Right atrium auricular region (tissue), 2 donors: ENCODE measurements around the gene SPCS1. TPM values are rescaled to one million over a fixed set of nuclear protein-coding genes. Genes with fewer than 3 reads are reported as not detected.

Experiments
- DNase-seq: peaks from one replicate; pipeline ENCODE4 v3.0.0-alpha.2; 2019; ENCODE audit warnings: low spot score
- H3K27ac ChIP-seq, 2 donors: fragments of 200-600 bp; sonication (generic); 1 replicate in 1 of 2; 2 replicates in 1 of 2; pipeline ENCODE4 v1.5.1; 2016 to 2019
- H3K27me3 ChIP-seq, 2 donors: fragments of 200-600 bp; sonication (generic); one replicate each; pipeline versions ENCODE4 v1.5.1 to v1.6.0; 2017 to 2019
- H3K36me3 ChIP-seq: fragments of 200-600 bp; sonication (generic); one replicate; pipeline ENCODE4 v1.5.1; 2016
- H3K4me1 ChIP-seq, 2 donors: fragments of 200-600 bp; sonication (generic); one replicate each; pipeline versions ENCODE4 v1.5.1 to v1.6.0; 2017 to 2019
- H3K4me3 ChIP-seq, 2 donors: fragments of 200-600 bp; sonication (generic); 1 replicate in 1 of 2; 2 replicates in 1 of 2; pipeline ENCODE4 v1.5.1; 2017 to 2019; ENCODE audit warnings: mild to moderate bottlenecking in 1 of 2, moderate library complexity in 1 of 2
- H3K9me3 ChIP-seq, 2 donors: fragments of 200-600 bp; sonication (generic); one replicate each; pipeline ENCODE4 v1.5.1; 2019
- total RNA-seq, 2 donors: library from RNA; depleted of rRNA; stranded (reverse); fragments of >200 nt; gene quantifications; one replicate each; pipeline ENCODE4 v1.1.0, GENCODE V29; 2016
- TF ChIP-seq, protein P1 (sequence below), 2 donors: fragments of 200-600 bp; sonication (generic); IDR thresholded peaks; one replicate each; pipeline ENCODE4 v1.5.1; 2019; ENCODE audit warnings: antibody characterized with exemption in 2 of 2

SPCS1 gene
- total RNA-seq, 2 donors from 2014 or later, result 138 to 328 TPM

DNA sequence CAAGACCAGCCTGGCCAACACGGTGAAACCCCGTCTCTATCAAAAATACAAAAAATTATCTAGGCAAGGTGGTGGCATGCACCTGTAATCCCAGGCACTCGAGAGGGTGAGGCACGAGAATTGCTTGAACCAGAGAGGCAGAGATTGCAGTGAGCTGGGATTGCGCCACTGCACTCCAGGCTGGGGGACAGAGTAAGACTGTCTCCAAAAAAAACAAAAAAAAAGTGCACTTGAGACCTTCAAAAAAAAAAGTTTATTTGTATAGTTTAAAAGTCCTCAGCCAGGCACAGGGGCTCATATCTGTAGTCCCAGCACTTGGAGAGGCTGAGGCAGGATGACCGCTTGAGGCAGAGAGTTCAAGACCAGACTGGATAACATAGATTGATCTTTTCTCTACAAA is 22.3 kb upstream of the SPCS1 start:
- Histone ChIP-seq H3K9me3 (no peaks in the 10 kb centered on the region), H3K4me3 (no peak overlapping the region), H3K27ac (peak overlapping the region; percentile 15 to 95), H3K36me3 (peaks cover 29% of the 10 kb centered on the region), H3K4me1 (peaks cover 0 to 53% of the 10 kb centered on the region in 2 donors), H3K27me3 (no peaks in the 10 kb centered on the region)
- TF ChIP-seq, protein P1, sequence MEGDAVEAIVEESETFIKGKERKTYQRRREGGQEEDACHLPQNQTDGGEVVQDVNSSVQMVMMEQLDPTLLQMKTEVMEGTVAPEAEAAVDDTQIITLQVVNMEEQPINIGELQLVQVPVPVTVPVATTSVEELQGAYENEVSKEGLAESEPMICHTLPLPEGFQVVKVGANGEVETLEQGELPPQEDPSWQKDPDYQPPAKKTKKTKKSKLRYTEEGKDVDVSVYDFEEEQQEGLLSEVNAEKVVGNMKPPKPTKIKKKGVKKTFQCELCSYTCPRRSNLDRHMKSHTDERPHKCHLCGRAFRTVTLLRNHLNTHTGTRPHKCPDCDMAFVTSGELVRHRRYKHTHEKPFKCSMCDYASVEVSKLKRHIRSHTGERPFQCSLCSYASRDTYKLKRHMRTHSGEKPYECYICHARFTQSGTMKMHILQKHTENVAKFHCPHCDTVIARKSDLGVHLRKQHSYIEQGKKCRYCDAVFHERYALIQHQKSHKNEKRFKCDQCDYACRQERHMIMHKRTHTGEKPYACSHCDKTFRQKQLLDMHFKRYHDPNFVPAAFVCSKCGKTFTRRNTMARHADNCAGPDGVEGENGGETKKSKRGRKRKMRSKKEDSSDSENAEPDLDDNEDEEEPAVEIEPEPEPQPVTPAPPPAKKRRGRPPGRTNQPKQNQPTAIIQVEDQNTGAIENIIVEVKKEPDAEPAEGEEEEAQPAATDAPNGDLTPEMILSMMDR (IDR thresholded peaks at IDR 0.05), result no peak
- peak; percentile 60 for DNase-seq

DNA sequence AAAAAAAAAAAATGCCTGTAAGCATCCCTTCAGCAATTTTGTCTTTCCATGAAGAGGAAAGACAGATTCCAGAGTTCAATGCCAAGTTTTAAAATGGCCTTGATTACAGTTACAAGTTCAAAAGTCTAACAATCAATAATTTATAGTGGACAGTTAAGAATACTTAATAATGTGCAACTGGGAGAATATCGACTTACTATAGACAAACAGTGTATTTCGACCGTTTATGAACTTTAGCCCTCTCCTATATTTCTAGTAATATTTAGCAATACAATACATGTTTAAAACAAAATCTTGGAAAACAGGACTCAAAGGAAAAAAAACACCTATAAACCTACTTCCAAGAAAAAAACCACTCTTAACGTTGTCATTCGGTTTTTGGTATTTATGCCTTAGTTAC is 21.7 kb upstream of the SPCS1 start:
- TF ChIP-seq, protein P1 (IDR thresholded peaks at IDR 0.05), result no peak
- no peaks in the 10 kb centered on the region for H3K9me3 ChIP-seq
- DNase-seq, result no peak
- no peaks in the 10 kb centered on the region for H3K27me3 ChIP-seq
- H3K4me1 ChIP-seq, result peaks cover 0 to 53% of the 10 kb centered on the region in 2 donors
- peaks cover 29% of the 10 kb centered on the region for H3K36me3 ChIP-seq
- no peak overlapping the region for H3K4me3 ChIP-seq
- peak overlapping the region in 1 of 2 donors; percentile 95 for H3K27ac ChIP-seq

DNA sequence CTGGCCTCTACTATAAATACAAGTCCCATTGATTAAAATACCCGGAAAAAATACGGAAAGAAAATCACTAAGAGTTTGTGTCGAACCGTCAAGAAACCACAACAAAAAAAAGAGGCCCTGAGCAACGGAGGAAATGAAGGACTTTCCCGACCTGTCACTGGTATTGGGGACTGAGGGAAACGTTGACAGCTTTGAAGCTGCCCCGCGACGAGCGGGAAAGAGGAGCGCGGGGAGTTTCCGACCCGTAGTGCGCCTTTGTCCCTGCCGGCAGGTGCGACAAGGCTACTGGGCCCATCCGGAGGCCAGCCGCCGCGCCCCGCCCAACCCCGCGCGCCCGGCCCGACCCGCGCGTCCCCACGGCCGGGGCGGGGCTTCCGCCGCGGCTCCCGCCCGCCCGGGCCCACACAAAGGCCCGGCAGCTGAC is 20.6 kb upstream of the SPCS1 start:
- Histone ChIP-seq H3K9me3 (no peaks in the 10 kb centered on the region), H3K4me1 (peaks cover 0 to 45% of the 10 kb centered on the region in 2 donors), H3K4me3 (peak overlapping the region; percentile 53 to 80), H3K27ac (peak overlapping the region; percentile 91 to 95), H3K27me3 (no peaks in the 10 kb centered on the region), H3K36me3 (peaks cover 36% of the 10 kb centered on the region)
- peak; percentile 76 for DNase-seq
- TF ChIP-seq, protein P1 (IDR thresholded peaks at IDR 0.05), result no peak

DNA sequence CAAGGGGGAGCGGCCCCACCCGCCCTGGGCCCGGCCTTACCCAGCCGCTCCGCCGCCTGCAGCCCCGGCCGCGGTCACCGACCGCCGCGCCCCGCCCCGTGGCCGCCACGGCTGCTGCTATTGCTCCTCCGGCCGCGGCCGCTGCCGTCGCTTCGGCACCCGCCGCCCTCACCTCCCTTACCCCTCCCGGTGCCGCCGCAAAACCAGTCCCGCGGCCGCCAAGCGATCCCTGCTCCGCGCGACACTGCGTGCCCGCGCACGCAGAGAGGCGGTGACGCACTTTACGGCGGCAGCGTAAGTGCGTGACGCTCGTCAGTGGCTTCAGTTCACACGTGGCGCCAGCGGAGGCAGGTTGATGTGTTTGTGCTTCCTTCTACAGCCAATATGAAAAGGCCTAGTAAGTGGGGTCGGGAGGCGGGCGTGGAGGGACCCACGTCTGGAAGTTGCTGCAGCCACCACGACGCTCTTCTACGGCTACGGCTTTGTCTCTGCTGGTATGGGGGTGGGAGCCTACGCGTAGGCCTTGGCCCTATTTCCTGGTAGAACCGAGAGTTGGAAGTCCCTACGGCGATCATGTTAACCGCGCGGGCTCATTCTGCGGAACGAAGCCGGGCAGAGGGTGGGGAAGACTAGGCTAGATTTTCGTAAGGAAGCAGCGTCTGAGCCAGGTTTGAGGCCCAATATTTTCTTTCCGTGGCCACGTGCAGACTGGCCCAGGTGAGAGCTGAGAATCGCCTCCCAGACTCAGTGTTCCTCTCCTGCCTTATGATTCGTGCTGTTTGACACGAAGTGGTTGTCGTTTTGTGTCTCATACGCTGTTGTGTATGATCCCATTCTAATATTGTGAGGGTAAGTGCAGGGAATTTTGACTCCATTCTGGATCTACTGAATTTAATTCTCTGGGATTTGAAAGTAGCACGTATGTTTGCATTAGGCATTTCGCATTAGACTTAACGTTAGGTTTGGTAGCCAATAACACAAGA is 19.9 kb upstream of the SPCS1 start, which contains the start of the genes GNL3 and PBRM1:
GNL3 (plus strand) TSS at position 324 of the 983 bp plus-strand sequence; CDS start at position 385, 61 bp downstream.
PBRM1 (minus strand) TSS at position 205 of the 983 bp plus-strand sequence.
- Histone ChIP-seq H3K9me3 (no peaks in the 10 kb centered on the region), H3K36me3 (peaks cover 44% of the 10 kb centered on the region), H3K4me3 (peak within 1 kb of the TSS; percentile 53 to 80), H3K27me3 (no peaks in the 10 kb centered on the region), H3K27ac (peak within 1 kb of the TSS; percentile 91 to 95), H3K4me1 (peaks cover 0 to 45% of the 10 kb centered on the region in 2 donors)
- peak; percentile 93 for DNase-seq
- TF ChIP-seq, protein P1 (IDR thresholded peaks at IDR 0.05), result no peak

DNA sequence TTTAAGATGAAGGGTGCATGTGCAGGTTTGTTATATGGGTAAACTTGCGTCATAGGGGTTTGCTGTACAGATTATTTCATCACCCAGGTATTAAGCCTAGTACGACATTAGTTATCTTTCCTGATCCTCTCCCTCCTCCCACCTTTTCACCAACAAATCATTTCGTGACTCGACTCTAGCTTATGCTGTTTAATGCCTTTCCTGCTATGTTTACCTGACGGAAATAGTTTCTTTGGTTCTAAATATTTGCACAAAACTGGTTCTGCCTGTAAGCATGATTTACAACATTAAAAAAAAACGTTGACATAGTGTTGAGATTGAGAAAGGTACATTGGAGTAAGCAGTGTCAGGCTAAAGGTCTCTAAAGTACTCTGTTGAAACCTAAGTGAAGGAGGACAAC is 17.6 kb upstream of the SPCS1 start:
- Histone ChIP-seq H3K4me1 (peaks cover 0 to 27% of the 10 kb centered on the region in 2 donors), H3K9me3 (no peaks in the 10 kb centered on the region), H3K27ac (no peak overlapping the region), H3K4me3 (no peak overlapping the region), H3K27me3 (no peaks in the 10 kb centered on the region), H3K36me3 (peaks cover 66% of the 10 kb centered on the region)
- TF ChIP-seq, protein P1 (IDR thresholded peaks at IDR 0.05), result no peak
- no peak for DNase-seq
